Right atrium auricular region (tissue), 2 donors: Measurements from ENCODE around the gene TNNI3K. TPM values are rescaled to one million over a fixed set of nuclear protein-coding genes. Genes with fewer than 3 reads are reported as not detected.

Experiments
- DNase-seq: peaks from one replicate; pipeline ENCODE4 v3.0.0-alpha.2; 2019; ENCODE audit warnings: low spot score
- H3K27ac ChIP-seq, 2 donors: fragments of 200-600 bp; sonication (generic); 1 replicate in 1 of 2; 2 replicates in 1 of 2; pipeline ENCODE4 v1.5.1; 2016 to 2019
- H3K27me3 ChIP-seq, 2 donors: fragments of 200-600 bp; sonication (generic); one replicate each; pipeline versions ENCODE4 v1.5.1 to v1.6.0; 2017 to 2019
- H3K36me3 ChIP-seq: fragments of 200-600 bp; sonication (generic); one replicate; pipeline ENCODE4 v1.5.1; 2016
- H3K4me1 ChIP-seq, 2 donors: fragments of 200-600 bp; sonication (generic); one replicate each; pipeline versions ENCODE4 v1.5.1 to v1.6.0; 2017 to 2019
- H3K4me3 ChIP-seq, 2 donors: fragments of 200-600 bp; sonication (generic); 1 replicate in 1 of 2; 2 replicates in 1 of 2; pipeline ENCODE4 v1.5.1; 2017 to 2019; ENCODE audit warnings: mild to moderate bottlenecking in 1 of 2, moderate library complexity in 1 of 2
- H3K9me3 ChIP-seq, 2 donors: fragments of 200-600 bp; sonication (generic); one replicate each; pipeline ENCODE4 v1.5.1; 2019
- CTCF ChIP-seq, 2 donors: fragments of 200-600 bp; sonication (generic); IDR thresholded peaks; one replicate each; pipeline ENCODE4 v1.5.1; 2019; ENCODE audit warnings: antibody characterized with exemption in 2 of 2
- total RNA-seq, 2 donors: library from RNA; depleted of rRNA; stranded (reverse); fragments of >200 nt; gene quantifications; one replicate each; pipeline ENCODE4 v1.1.0, GENCODE V29; 2016

TNNI3K gene
- total RNA-seq, 2 donors from 2014 or later = 14.6 to 18.3 TPM

- Histone ChIP-seq H3K4me3 (no peak overlapping the region), H3K27ac (no peak overlapping the region), H3K27me3 (no peaks in the 10 kb centered on the region), H3K36me3 (no peaks in the 10 kb centered on the region), H3K4me1 (no peaks in the 10 kb centered on the region), H3K9me3 (no peaks in the 10 kb centered on the region)
- no peak for TF ChIP-seq CTCF (IDR thresholded peaks at IDR 0.05)
- no peak for DNase-seq
These were observed 348.2 kb downstream of the TNNI3K start for GRCh38 chr1:74583397-74583796.

GRCh38 chr1:74584185-74584584, 349.0 kb downstream of the TNNI3K start:
- H3K9me3 ChIP-seq = no peaks in the 10 kb centered on the region
- no peaks in the 10 kb centered on the region for H3K4me1 ChIP-seq
- no peak for TF ChIP-seq CTCF (IDR thresholded peaks at IDR 0.05)
- no peak overlapping the region for H3K4me3 ChIP-seq
- no peak overlapping the region for H3K27ac ChIP-seq
- no peaks in the 10 kb centered on the region for H3K27me3 ChIP-seq
- no peak for DNase-seq
- H3K36me3 ChIP-seq = no peaks in the 10 kb centered on the region

GRCh38 chr1:74586253-74586897, 351.2 kb downstream of the TNNI3K start:
- DNase-seq = no peak
- H3K9me3 ChIP-seq = no peaks in the 10 kb centered on the region
- TF ChIP-seq CTCF (IDR thresholded peaks at IDR 0.05) = no peak

GRCh38 chr1:74587888-74588287, 352.7 kb downstream of the TNNI3K start:
- TF ChIP-seq CTCF (IDR thresholded peaks at IDR 0.05) = no peak
- H3K4me3 ChIP-seq = no peak overlapping the region
- no peaks in the 10 kb centered on the region for H3K36me3 ChIP-seq

More at GRCh38 chr1:74586253-74586897, 351.2 kb downstream of the TNNI3K start:
- Histone ChIP-seq H3K36me3 (no peaks in the 10 kb centered on the region), H3K4me1 (no peaks in the 10 kb centered on the region), H3K27ac (no peak overlapping the region), H3K4me3 (no peak overlapping the region), H3K27me3 (no peaks in the 10 kb centered on the region)

GRCh38 chr1:74590288-74590687, 355.1 kb downstream of the TNNI3K start:
- no peak for TF ChIP-seq CTCF (IDR thresholded peaks at IDR 0.05)
- H3K27me3 ChIP-seq = no peaks in the 10 kb centered on the region
- H3K4me1 ChIP-seq = no peaks in the 10 kb centered on the region
- no peaks in the 10 kb centered on the region for H3K9me3 ChIP-seq
- no peak overlapping the region for H3K27ac ChIP-seq
- DNase-seq = no peak
- no peaks in the 10 kb centered on the region for H3K36me3 ChIP-seq
- H3K4me3 ChIP-seq = no peak overlapping the region

More at GRCh38 chr1:74587888-74588287, 352.7 kb downstream of the TNNI3K start:
- no peaks in the 10 kb centered on the region for H3K9me3 ChIP-seq
- H3K4me1 ChIP-seq = no peaks in the 10 kb centered on the region
- no peak overlapping the region for H3K27ac ChIP-seq
- DNase-seq = no peak
- H3K27me3 ChIP-seq = no peaks in the 10 kb centered on the region

GRCh38 chr1:74591949-74592348, 356.8 kb downstream of the TNNI3K start:
- H3K27me3 ChIP-seq = no peaks in the 10 kb centered on the region
- H3K4me1 ChIP-seq = no peaks in the 10 kb centered on the region
- no peaks in the 10 kb centered on the region for H3K9me3 ChIP-seq
- no peak for TF ChIP-seq CTCF (IDR thresholded peaks at IDR 0.05)
- H3K4me3 ChIP-seq = no peak overlapping the region
- no peak overlapping the region for H3K27ac ChIP-seq
- no peak for DNase-seq
- H3K36me3 ChIP-seq = no peaks in the 10 kb centered on the region
